K562 (cell line): ENCODE measurements around the gene MADCAM1. TPM values are rescaled to one million over a fixed set of nuclear protein-coding genes. Genes with fewer than 3 reads are reported as not detected.

Experiments used
- ATF1 ChIP-seq, 2 experiments: fragments of 450-650 bp in 1 of 2; IDR thresholded peaks; 2 replicates each; pipeline ENCODE4 v1.6.1; 2016; ENCODE audit warnings: missing compliant biosample characterization in 1 of 2, missing genetic modification characterization in 1 of 2
- BCOR ChIP-seq: fragments of 450-650 bp; IDR thresholded peaks from 2 replicates; pipeline ENCODE4 v1.6.1; 2016
- DPF2 ChIP-seq: fragments of 450-650 bp; IDR thresholded peaks from 2 replicates; pipeline ENCODE4 v1.6.1; 2016
- HDAC2 ChIP-seq: fragments of 450-650 bp; IDR thresholded peaks from 2 replicates; pipeline ENCODE4 v1.6.1; 2016; ENCODE audit warnings: mild to moderate bottlenecking
- LARP7 ChIP-seq: fragments of 450-650 bp; IDR thresholded peaks from 2 replicates; pipeline ENCODE4 v1.6.1; 2016
- MYBL2 ChIP-seq, 2 experiments: fragments of 450-650 bp in 1 of 2; sonication (generic) in 1 of 2; formaldehyde crosslinking in 1 of 2; IDR thresholded peaks; 2 replicates each; pipeline versions ENCODE4 v1.6.1 to v1.8.1; 2017 to 2022; ENCODE audit warnings: borderline replicate concordance in 1 of 2, inconsistent platforms in 1 of 2, low read depth in 1 of 2, mild to moderate bottlenecking in 1 of 2, missing genetic modification reagents in 1 of 2, moderate library complexity in 1 of 2
- MYNN ChIP-seq, 2 experiments: sonication (generic); formaldehyde crosslinking in 1 of 2; IDR thresholded peaks; 2 replicates each; pipeline versions ENCODE4 v1.5.0 to v1.6.1; 2016 to 2020; ENCODE audit warnings: antibody characterized with exemption in 1 of 2, missing genetic modification reagents in 1 of 2
- STAT5A ChIP-seq: IDR thresholded peaks from 2 replicates; pipeline ENCODE4 v1.6.1; 2012; ENCODE audit warnings: low read length, inconsistent platforms, borderline replicate concordance
- TSC22D4 ChIP-seq: fragments of 450-650 bp; IDR thresholded peaks from 2 replicates; pipeline ENCODE4 v1.6.1; 2016; ENCODE audit warnings: missing genetic modification characterization, missing biosample characterization, control low read depth
- XRCC3 ChIP-seq: fragments of 450-650 bp; IDR thresholded peaks from 2 replicates; pipeline ENCODE4 v1.6.1; 2017; ENCODE audit warnings: mild to moderate bottlenecking, moderate library complexity
- polyA plus RNA-seq, 8 experiments: library from polyadenylated mRNA; depleted of rRNA in 4 of 8; stranded (reverse) in 5 of 8; unstranded in 3 of 8; fragments of >200 nt; fragmentation: Nextera tagmentation in 2 of 8; fragmentation: Illumina TruSeq in 1 of 8; extraction: Ambion mirVana in 2 of 8; extraction: Trizol in 1 of 8; gene quantifications; 2 replicates each; pipeline versions ENCODE4 v1.2.1 to v1.2.3, GENCODE V29; 2011 to 2014; ENCODE audit warnings: inconsistent platforms in 1 of 8, missing spikeins in 1 of 8
- total RNA-seq, 7 experiments: library from RNA; depleted of rRNA in 6 of 7; stranded (reverse); fragments of >200 nt in 6 of 7; fragmentation: Illumina TruSeq in 2 of 7; extraction: Trizol in 2 of 7; gene quantifications; 2 replicates each; pipeline versions ENCODE4 v1.2.1 to v1.2.3, GENCODE V29; 2011 to 2021; ENCODE audit warnings: low replicate concordance in 1 of 7
- TF ChIP-seq, protein P1 (sequence below), 2 experiments: fragments of 450-650 bp; formaldehyde crosslinking in 1 of 2; IDR thresholded peaks; 2 replicates each; pipeline versions ENCODE4 v1.4.0 to v1.6.1; 2014 to 2020; ENCODE audit warnings: mild to moderate bottlenecking in 2 of 2, borderline replicate concordance in 1 of 2, low read depth in 1 of 2
- TF ChIP-seq, protein P2 (sequence below), 2 experiments: fragments of 450-650 bp in 1 of 2; sonication (generic) in 1 of 2; formaldehyde crosslinking; conservative IDR thresholded peaks; 2 replicates each; pipeline versions ENCODE4 v1.4.0 to v1.8.1; 2020 to 2022; ENCODE audit warnings: mild to moderate bottlenecking in 1 of 2, missing genetic modification reagents in 1 of 2
- TF ChIP-seq, protein P3 (sequence below): fragments of 450-650 bp; IDR thresholded peaks from 2 replicates; pipeline ENCODE4 v1.6.1; 2016; ENCODE audit warnings: antibody characterized with exemption
- TF ChIP-seq, protein P4 (sequence below), 2 experiments: fragments of 450-650 bp; IDR thresholded peaks; 2 replicates each; pipeline ENCODE4 v1.6.1; 2016

Gene MADCAM1
- total and polyA plus RNA-seq, 9 of the 15 experiments (the other 6 are each of a cell fraction or from before 2014, with no cell fraction given): 0.09 to 0.36 (median 0.09) TPM; not detected in 6

DNA sequence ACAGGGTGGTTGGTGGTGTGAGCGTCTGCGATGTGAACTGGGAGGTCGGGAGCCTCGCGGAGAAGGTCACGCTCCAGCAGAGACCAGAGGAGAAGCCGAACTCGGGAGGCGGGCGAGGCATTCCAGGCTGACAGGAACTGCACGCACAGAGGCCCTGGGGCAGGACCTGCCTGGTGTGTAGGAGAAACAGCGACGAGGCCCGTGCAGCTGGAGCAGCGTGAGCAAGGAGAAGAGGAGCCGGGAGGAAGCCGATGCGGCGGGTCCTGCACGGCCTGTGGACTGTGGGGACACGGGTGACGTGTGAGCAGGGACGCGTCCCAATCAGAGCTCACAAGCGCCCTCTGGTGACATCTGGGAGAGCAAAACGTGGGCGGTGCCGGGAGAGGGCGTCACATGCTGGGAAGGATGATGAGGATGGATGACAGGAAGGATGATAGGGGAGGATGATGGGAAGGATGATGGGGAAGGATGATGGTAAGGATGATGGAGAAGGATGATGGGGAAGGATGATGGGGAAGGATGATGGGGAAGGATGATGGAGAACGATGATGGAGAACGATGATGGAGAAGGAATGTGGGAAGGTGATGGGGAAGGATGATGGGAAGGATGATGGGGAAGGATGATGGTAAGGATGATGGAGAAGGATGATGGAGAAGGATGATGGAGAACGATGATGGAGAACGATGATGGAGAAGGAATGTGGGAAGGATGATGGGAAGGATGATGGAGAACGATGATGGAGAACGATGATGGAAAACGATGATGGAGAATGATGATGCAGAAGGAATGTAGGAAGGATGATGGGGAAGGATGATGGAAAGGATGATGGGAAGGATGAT is 16.1 kb upstream of the MADCAM1 start (continued):
- TF ChIP-seq, protein P1, sequence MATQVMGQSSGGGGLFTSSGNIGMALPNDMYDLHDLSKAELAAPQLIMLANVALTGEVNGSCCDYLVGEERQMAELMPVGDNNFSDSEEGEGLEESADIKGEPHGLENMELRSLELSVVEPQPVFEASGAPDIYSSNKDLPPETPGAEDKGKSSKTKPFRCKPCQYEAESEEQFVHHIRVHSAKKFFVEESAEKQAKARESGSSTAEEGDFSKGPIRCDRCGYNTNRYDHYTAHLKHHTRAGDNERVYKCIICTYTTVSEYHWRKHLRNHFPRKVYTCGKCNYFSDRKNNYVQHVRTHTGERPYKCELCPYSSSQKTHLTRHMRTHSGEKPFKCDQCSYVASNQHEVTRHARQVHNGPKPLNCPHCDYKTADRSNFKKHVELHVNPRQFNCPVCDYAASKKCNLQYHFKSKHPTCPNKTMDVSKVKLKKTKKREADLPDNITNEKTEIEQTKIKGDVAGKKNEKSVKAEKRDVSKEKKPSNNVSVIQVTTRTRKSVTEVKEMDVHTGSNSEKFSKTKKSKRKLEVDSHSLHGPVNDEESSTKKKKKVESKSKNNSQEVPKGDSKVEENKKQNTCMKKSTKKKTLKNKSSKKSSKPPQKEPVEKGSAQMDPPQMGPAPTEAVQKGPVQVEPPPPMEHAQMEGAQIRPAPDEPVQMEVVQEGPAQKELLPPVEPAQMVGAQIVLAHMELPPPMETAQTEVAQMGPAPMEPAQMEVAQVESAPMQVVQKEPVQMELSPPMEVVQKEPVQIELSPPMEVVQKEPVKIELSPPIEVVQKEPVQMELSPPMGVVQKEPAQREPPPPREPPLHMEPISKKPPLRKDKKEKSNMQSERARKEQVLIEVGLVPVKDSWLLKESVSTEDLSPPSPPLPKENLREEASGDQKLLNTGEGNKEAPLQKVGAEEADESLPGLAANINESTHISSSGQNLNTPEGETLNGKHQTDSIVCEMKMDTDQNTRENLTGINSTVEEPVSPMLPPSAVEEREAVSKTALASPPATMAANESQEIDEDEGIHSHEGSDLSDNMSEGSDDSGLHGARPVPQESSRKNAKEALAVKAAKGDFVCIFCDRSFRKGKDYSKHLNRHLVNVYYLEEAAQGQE (IDR thresholded peaks at IDR 0.05; ENCODE audit: borderline replicate concordance): peak; percentile 80
- TF ChIP-seq, protein P1 (CRISPR knock-in tag; IDR thresholded peaks at IDR 0.05; ENCODE audit: low read depth): no peak
- TF ChIP-seq HDAC2: peak; percentile 91; the same call in 1 of the 2 replicates
- peak; percentile 88; the same call in 1 of the 2 replicates for TF ChIP-seq TSC22D4 (tag)
- TF ChIP-seq MYNN (IDR thresholded peaks at IDR 0.05): no peak
- TF ChIP-seq MYNN (CRISPR knock-in tag; IDR thresholded peaks at IDR 0.05): no peak
- no peak for TF ChIP-seq XRCC3
- TF ChIP-seq ATF1 (CRISPR knock-in tag; IDR thresholded peaks at IDR 0.05): no peak
- peak; percentile 89 for TF ChIP-seq ATF1 (tag; IDR thresholded peaks at IDR 0.05)
- TF ChIP-seq DPF2: peak; percentile 65
- TF ChIP-seq BCOR: 0 out of 2 replicates have a peak, but pooled peaks have one; percentile 48
- TF ChIP-seq, protein P2, sequence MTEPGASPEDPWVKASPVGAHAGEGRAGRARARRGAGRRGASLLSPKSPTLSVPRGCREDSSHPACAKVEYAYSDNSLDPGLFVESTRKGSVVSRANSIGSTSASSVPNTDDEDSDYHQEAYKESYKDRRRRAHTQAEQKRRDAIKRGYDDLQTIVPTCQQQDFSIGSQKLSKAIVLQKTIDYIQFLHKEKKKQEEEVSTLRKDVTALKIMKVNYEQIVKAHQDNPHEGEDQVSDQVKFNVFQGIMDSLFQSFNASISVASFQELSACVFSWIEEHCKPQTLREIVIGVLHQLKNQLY (CRISPR knock-in tag; conservative IDR thresholded peaks at IDR 0.05): no peak
- TF ChIP-seq, protein P3, sequence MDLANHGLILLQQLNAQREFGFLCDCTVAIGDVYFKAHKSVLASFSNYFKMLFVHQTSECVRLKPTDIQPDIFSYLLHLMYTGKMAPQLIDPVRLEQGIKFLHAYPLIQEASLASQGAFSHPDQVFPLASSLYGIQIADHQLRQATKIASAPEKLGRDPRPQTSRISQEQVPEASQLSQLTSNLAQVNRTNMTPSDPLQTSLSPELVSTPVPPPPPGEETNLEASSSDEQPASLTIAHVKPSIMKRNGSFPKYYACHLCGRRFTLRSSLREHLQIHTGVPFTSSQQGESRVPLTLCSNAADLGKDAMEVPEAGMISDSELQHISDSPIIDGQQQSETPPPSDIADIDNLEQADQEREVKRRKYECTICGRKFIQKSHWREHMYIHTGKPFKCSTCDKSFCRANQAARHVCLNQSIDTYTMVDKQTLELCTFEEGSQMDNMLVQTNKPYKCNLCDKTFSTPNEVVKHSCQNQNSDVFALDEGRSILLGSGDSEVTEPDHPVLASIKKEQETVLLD: peak; percentile 66; the same call in 1 of the 2 replicates
- no peak for TF ChIP-seq MYBL2 (IDR thresholded peaks at IDR 0.05; ENCODE audit: low read depth)
- no peak for TF ChIP-seq MYBL2 (CRISPR knock-in tag; IDR thresholded peaks at IDR 0.05; ENCODE audit: borderline replicate concordance)
- TF ChIP-seq, protein P4, sequence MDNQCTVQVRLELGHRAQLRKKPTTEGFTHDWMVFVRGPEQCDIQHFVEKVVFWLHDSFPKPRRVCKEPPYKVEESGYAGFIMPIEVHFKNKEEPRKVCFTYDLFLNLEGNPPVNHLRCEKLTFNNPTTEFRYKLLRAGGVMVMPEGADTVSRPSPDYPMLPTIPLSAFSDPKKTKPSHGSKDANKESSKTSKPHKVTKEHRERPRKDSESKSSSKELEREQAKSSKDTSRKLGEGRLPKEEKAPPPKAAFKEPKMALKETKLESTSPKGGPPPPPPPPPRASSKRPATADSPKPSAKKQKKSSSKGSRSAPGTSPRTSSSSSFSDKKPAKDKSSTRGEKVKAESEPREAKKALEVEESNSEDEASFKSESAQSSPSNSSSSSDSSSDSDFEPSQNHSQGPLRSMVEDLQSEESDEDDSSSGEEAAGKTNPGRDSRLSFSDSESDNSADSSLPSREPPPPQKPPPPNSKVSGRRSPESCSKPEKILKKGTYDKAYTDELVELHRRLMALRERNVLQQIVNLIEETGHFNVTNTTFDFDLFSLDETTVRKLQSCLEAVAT (IDR thresholded peaks at IDR 0.05): peak; percentile 53 to 55; a peak in 2 of 4 replicates
- TF ChIP-seq STAT5A: no peak
- TF ChIP-seq LARP7: peak; percentile 82; the same call in 1 of the 2 replicates
